Esophagus (tissue), 2 donors: Measurements from ENCODE around the gene CRELD2. TPM values are rescaled to one million over a fixed set of nuclear protein-coding genes. Genes with fewer than 3 reads are reported as not detected.

Source experiments
- H3K27ac ChIP-seq, 2 donors: one replicate each; pipeline ENCODE4 v1.5.1; 2013; ENCODE audit warnings: low read depth in 2 of 2, mild to moderate bottlenecking in 2 of 2, inconsistent platforms in 1 of 2, low read length in 1 of 2, moderate library complexity in 1 of 2
- H3K27me3 ChIP-seq, 2 donors: one replicate each; pipeline ENCODE4 v1.6.1; 2013; ENCODE audit warnings: low read length in 2 of 2, control low read depth in 1 of 2, mild to moderate bottlenecking in 1 of 2; ENCODE audit not compliant: insufficient read depth in 2 of 2, control insufficient read depth in 1 of 2
- H3K36me3 ChIP-seq, 2 donors: one replicate each; pipeline ENCODE4 v1.6.1; 2013; ENCODE audit warnings: low read length in 1 of 2; ENCODE audit not compliant: control insufficient read depth in 2 of 2, insufficient read depth in 2 of 2
- H3K4me1 ChIP-seq, 2 donors: one replicate each; pipeline ENCODE4 v1.6.1; 2013; ENCODE audit warnings: low read length in 1 of 2; ENCODE audit not compliant: control insufficient read depth in 2 of 2, insufficient read depth in 2 of 2
- H3K4me3 ChIP-seq, 2 donors: one replicate each; pipeline ENCODE4 v1.5.1; 2013; ENCODE audit warnings: low read length in 2 of 2, mild to moderate bottlenecking in 2 of 2, low read depth in 1 of 2, moderate library complexity in 1 of 2
- H3K9me3 ChIP-seq, 2 donors: one replicate each; pipeline ENCODE4 v1.6.1; 2013; ENCODE audit warnings: mild to moderate bottlenecking in 2 of 2, low read depth in 1 of 2, low read length in 1 of 2, moderate library complexity in 1 of 2; ENCODE audit not compliant: control insufficient read depth in 2 of 2, insufficient read depth in 1 of 2
- WGBS, 2 donors: extraction: QIAGEN DNeasy Blood & Tissue Kit; methylation state at CpG; one replicate each; pipeline ENCODE4 v1.1.7; 2013; 5-methylcytosine and 5-hydroxymethylcytosine counted together
- polyA plus RNA-seq, 2 donors: library from polyadenylated mRNA; stranded (reverse); fragments of 200-250 nt; gene quantifications; one replicate each; pipeline ENCODE4 v1.2.3, GENCODE V29; 2013
- donor health status: healthy with polysubstance abuse.
- donor health status: Bipolar disorder and iron deficiency.

Gene CRELD2
- polyA plus RNA-seq, 2 donors = 16.1 to 31.2 TPM

DNA sequence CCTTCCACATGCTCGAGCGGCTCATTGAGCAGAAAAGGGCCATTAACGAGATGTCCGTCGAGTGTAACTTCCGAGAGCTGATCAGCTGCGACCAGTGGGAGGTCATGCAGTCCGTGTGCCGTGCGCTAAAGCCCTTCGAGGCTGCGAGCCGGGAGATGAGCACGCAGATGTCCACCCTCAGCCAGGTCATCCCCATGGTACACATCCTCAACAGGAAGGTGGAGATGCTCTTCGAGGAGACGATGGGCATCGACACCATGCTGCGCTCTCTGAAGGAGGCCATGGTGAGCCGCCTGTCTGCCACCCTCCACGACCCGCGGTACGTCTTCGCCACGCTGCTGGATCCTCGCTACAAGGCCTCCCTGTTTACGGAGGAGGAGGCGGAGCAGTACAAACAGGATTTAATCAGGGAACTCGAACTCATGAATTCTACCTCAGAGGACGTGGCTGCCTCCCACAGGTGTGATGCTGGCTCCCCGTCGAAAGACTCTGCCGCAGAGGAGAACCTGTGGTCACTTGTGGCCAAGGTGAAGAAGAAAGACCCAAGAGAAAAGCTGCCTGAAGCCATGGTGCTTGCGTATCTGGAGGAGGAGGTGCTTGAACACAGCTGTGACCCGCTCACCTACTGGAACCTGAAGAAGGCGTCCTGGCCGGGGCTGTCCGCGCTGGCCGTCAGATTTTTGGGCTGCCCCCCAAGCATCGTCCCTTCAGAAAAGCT, 31.9 kb upstream of the CRELD2 start:
- WGBS, 2 donors = 97 to 98% methylated on average over 41 of the region's 41 CpGs
- Histone ChIP-seq H3K27ac (no peak overlapping the region), H3K4me3 (no peak overlapping the region), H3K36me3 (peaks cover 4 to 34% of the 10 kb centered on the region in 2 donors), H3K27me3 (no peaks in the 10 kb centered on the region), H3K4me1 (no peaks in the 10 kb centered on the region), H3K9me3 (peaks cover 0 to 7% of the 10 kb centered on the region in 2 donors)

DNA sequence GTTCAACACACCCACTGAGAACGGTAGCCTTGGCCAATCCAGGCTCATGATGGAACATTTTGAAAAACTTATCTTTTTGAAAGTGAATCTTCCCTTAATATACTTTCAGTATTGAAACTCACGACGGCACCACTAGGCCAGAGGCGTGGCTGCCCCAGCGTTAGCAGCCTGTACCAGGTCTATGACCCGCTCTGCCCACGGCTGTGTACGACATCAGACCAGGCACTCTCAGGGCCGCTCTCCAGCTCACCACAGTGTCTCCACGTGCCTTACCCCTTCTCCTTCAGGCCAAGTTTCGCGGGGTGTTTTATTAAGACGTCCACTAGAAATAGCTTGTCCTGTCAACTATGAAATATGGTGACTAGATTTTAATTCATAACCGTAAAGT, 31.4 kb upstream of the CRELD2 start:
- no peaks in the 10 kb centered on the region for H3K27me3 ChIP-seq
- peaks cover 0 to 7% of the 10 kb centered on the region in 2 donors for H3K9me3 ChIP-seq
- H3K27ac ChIP-seq = no peak overlapping the region
- H3K4me1 ChIP-seq = no peaks in the 10 kb centered on the region
- 94 to 95% methylated on average over 14 of the region's 14 CpGs for WGBS, 2 donors
- peaks cover 4 to 34% of the 10 kb centered on the region in 2 donors for H3K36me3 ChIP-seq
- H3K4me3 ChIP-seq = no peak overlapping the region

DNA sequence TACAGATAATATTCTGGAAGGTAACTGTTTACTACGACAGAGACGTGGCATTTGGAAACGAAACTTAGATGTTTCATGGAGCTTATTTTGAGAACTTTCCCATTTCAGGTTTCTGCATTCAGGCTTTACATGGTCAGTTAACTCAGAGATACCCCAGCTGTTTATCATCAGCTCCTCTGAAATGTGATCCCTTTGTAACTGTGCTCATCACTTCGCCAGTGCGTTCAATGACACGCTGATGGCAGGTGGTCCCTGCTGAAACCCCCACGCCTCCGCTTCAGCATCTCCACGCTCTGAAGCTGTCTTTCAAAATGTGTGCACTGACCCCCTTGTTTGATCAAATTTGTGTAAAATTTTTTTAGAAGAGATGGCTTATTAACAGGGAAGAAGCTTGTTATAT, 30.7 kb upstream of the CRELD2 start:
- H3K4me3 ChIP-seq = no peak overlapping the region
- peaks cover 4 to 34% of the 10 kb centered on the region in 2 donors for H3K36me3 ChIP-seq
- no peak overlapping the region for H3K27ac ChIP-seq
- no peaks in the 10 kb centered on the region for H3K4me1 ChIP-seq
- H3K9me3 ChIP-seq = peaks cover 0 to 7% of the 10 kb centered on the region in 2 donors
- no peaks in the 10 kb centered on the region for H3K27me3 ChIP-seq
- WGBS, 2 donors = 93 to 94% methylated on average over 9 of the region's 9 CpGs

DNA sequence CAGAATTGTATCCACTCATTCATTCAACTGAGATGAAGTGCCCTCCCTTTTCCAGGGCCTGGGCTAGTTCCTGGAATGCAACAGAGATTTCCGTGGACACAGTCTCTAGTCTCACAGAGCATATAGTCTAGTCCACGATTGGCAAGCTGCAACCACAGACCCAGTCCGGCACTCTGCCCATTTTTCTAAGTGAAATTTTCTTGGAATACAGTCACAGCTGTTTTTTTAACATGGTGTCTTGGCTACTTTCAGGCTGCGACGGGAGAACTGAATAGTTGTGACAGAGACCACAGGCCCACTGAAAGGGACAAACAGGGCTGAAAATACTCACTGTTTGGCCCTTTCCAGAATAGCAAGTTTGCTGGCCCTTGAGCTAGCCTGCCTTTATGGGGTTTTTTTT, 29.4 kb upstream of the CRELD2 start:
- H3K27ac ChIP-seq = no peak overlapping the region
- 95% methylated on average over 5 of the region's 5 CpGs for WGBS, 2 donors
- H3K9me3 ChIP-seq = peaks cover 0 to 7% of the 10 kb centered on the region in 2 donors
- H3K4me1 ChIP-seq = no peaks in the 10 kb centered on the region
- no peak overlapping the region for H3K4me3 ChIP-seq
- peaks cover 4 to 29% of the 10 kb centered on the region in 2 donors for H3K36me3 ChIP-seq
- no peaks in the 10 kb centered on the region for H3K27me3 ChIP-seq

DNA sequence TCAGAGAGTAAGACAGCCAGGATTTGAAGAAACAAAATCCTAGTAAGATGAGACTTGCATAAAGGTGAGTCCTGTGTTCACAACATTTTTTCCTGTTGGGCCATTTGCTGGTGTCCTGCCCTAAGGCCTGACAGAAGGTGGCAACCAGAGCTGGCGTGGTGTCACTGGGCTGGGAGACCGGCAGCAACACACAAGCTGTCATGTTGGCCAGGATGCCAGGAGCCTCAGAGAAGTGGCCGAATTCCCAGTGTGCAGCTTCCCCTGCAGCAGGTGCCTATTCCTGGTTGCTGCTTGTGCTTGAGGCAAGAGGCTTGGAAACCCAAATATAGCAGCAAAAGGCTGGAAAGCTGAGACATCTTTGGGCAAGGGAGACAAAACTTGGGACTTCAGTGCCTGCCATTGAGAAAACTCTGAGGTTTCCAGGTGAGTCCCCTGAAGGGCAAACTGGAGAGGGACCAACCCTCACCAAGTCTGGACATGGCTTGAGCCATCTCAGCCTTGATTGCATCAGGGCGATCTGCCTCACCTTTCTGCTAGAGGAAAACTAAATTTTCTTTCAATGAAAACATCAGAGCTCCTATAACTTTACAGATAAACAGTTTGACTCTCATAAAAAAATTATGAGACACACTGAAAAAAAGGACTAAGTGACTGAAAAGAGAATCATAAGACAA, 26.1 kb upstream of the CRELD2 start:
- H3K4me3 ChIP-seq = no peak overlapping the region
- H3K27ac ChIP-seq = no peak overlapping the region
- peaks cover 0 to 2% of the 10 kb centered on the region in 2 donors for H3K4me1 ChIP-seq
- peaks cover 0 to 3% of the 10 kb centered on the region in 2 donors for H3K9me3 ChIP-seq
- no peaks in the 10 kb centered on the region for H3K27me3 ChIP-seq
- WGBS, 2 donors = 68 to 81% methylated on average over 4 of the region's 4 CpGs
- peaks cover 0 to 5% of the 10 kb centered on the region in 2 donors for H3K36me3 ChIP-seq

DNA sequence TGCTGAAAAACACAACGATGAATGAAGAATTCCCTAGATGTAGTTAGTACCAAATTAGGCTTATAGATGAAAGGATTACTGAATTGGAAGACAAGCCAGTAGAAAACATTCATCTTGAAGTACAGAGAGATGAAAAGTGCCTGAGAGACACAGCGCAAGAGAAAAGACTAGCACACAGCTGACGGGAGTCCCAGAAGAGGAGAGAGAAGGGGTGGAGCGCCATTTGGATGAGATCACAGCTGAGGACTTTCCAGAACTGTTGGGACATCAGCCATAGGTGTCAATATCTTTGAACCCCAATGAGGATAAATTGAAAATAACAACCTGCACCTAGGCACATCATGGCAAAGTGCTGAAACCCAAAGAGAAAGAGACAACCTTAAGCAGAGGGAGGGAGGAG, 25.4 kb upstream of the CRELD2 start:
- Histone ChIP-seq H3K4me3 (no peak overlapping the region), H3K27ac (no peak overlapping the region), H3K9me3 (peaks cover 0 to 3% of the 10 kb centered on the region in 2 donors), H3K27me3 (no peaks in the 10 kb centered on the region), H3K4me1 (peaks cover 0 to 2% of the 10 kb centered on the region in 2 donors), H3K36me3 (peaks cover 0 to 5% of the 10 kb centered on the region in 2 donors)
- WGBS, 2 donors = 94 to 96% methylated on average over 4 of the region's 4 CpGs

DNA sequence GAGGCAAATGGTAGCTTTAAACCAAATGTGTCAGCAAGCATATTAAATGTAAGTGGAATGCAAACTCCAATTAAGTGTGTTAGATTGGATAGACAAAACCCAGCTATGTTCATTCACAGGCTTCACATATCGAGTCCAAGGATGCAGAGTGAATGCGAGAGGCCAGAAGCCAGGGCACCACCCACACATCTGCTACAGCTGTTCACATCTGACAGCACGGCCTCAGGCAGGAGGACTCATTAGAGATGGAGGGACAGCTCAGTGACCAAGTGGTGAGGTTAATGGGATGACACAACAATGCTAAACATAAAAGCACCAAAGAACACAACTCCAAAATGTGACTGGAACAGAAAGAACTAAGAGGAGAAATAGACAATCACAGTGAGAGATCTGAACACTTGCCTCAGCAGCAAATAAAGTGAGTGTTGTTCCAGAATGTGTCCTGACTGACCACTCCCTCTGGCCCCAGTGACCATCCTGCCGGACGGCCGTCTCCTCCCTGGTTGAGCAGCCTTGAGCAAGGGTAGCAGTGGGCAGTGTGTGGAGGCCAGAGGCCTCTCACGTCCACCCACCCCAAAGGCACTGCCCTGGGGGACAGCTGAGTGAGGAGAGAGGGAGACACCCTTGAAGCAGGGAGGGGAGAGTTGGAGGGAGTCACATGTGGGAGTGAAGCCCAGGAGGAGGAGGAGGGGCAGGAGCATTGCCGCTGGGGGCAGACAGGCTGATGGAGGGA, 23.9 kb upstream of the CRELD2 start:
- H3K36me3 ChIP-seq = peaks cover 0 to 3% of the 10 kb centered on the region in 2 donors

DNA sequence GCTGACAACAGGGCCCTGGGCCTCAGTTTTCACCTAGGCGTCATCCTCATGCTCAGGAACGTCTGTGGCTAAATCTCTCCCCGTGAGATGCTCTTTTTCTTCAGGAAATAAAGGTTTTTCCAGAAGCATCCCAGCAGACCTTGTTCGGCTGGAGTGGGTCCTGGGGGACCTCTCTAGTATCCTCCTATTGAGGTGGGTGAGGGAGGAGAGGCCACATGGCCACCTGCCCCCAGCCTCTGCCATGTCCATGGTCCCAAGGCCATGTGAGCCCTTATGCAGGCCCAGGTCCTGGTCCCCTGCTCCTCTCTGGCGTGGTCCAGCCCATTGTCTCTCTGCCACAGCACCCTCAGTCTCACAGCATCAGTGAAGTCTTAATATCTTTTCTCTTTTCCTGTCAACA, 22.2 kb upstream of the CRELD2 start:
- 90 to 93% methylated on average over 5 of the region's 5 CpGs for WGBS, 2 donors
- Histone ChIP-seq H3K9me3 (no peaks in the 10 kb centered on the region), H3K36me3 (peaks cover 4 to 8% of the 10 kb centered on the region in 2 donors), H3K27me3 (no peaks in the 10 kb centered on the region), H3K4me3 (no peak overlapping the region), H3K27ac (no peak overlapping the region), H3K4me1 (peaks cover 0 to 2% of the 10 kb centered on the region in 2 donors)

More for the DNA sequence above, 23.9 kb upstream of the CRELD2 start:
- Histone ChIP-seq H3K4me3 (no peak overlapping the region), H3K4me1 (peaks cover 0 to 2% of the 10 kb centered on the region in 2 donors), H3K9me3 (no peaks in the 10 kb centered on the region), H3K27me3 (no peaks in the 10 kb centered on the region), H3K27ac (no peak overlapping the region)
- 84 to 88% methylated on average over 8 of the region's 8 CpGs for WGBS, 2 donors

DNA sequence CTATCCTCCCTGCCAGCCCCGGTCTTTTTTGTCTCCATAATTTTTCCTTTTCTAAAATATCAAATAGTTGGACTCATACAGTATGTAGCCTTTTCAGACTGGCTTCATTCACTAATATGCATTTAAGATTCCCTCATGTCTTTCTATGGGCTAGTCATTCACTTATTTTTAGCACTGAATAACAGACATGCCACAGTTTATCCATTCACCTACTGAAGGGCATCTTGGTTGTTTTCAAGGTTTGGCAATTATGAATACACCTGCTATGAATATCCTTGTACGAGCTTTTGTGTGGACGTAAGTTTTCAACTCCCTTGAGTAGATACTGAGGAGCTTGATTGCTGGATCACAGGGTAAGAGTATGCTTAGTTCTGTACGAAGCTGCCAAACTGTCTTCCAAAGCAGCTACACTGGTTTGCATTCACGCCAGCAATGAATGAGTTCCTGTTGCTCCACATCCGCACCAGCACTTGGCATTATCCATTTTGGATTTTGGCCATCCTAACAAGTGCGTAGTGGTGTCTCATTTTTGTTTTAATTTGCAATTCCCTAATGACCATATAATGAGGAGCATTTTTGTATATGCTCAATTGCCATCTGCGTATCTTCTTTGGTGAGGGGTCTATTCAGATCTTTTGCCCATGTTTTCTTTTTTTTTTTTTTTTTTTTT, 21.3 kb upstream of the CRELD2 start:
- no peak overlapping the region for H3K27ac ChIP-seq
- H3K36me3 ChIP-seq = peaks cover 6 to 18% of the 10 kb centered on the region in 2 donors
- WGBS, 2 donors = 96 to 97% methylated on average over 8 of the region's 8 CpGs
- no peak overlapping the region for H3K4me3 ChIP-seq
- H3K4me1 ChIP-seq = peaks cover 0 to 2% of the 10 kb centered on the region in 2 donors
- peaks cover 0 to 6% of the 10 kb centered on the region in 2 donors for H3K9me3 ChIP-seq
- no peaks in the 10 kb centered on the region for H3K27me3 ChIP-seq
